NB4 (cell line): ENCODE results near the gene IGSF9B.
"Not testable (repeated sequence)": the region's sequence is repeated elsewhere in the genome, so short reads cannot be mapped to it uniquely, and the experiment has no call there.

Experiments
- POLR2A ChIP-seq: IDR thresholded peaks from 2 replicates; pipeline ENCODE4 v1.6.1; 2011; ENCODE audit warnings: mild to moderate bottlenecking; ENCODE audit not compliant: insufficient read length; ENCODE audit errors: extremely low read depth
- TF ChIP-seq, protein P1 (sequence below): IDR thresholded peaks from one replicate; pipeline ENCODE4 v1.5.1; 2012; ENCODE audit warnings: low read depth, low read length

DNA sequence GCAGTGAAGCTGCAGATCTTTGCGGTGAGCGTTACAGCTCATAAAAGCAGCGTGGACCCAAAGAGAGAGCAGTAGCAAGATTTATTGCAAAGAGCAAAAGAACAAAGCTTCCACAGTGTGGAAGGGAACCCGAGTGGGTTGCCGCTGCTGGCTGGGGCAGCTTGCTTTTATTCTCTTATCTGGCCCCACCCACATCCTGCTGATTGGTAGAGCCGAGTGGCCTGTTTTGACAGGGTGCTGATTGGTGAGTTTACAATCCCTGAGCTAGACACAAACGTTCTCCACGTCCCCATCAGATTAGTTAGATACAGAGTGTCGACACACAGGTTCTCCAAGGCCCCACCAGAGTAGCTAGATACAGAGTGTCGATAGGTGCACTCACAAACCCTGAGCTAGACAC is 45.6 kb upstream of the IGSF9B start:
- TF ChIP-seq, protein P1, sequence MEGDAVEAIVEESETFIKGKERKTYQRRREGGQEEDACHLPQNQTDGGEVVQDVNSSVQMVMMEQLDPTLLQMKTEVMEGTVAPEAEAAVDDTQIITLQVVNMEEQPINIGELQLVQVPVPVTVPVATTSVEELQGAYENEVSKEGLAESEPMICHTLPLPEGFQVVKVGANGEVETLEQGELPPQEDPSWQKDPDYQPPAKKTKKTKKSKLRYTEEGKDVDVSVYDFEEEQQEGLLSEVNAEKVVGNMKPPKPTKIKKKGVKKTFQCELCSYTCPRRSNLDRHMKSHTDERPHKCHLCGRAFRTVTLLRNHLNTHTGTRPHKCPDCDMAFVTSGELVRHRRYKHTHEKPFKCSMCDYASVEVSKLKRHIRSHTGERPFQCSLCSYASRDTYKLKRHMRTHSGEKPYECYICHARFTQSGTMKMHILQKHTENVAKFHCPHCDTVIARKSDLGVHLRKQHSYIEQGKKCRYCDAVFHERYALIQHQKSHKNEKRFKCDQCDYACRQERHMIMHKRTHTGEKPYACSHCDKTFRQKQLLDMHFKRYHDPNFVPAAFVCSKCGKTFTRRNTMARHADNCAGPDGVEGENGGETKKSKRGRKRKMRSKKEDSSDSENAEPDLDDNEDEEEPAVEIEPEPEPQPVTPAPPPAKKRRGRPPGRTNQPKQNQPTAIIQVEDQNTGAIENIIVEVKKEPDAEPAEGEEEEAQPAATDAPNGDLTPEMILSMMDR, result not testable (repeated sequence)
- not testable (repeated sequence) for TF ChIP-seq POLR2A
